ENCODE data around the gene ASTN1. TPM values are rescaled to one million over a fixed set of nuclear protein-coding genes. Genes with fewer than 3 reads are reported as not detected.

Gene ASTN1
- total RNA-seq, 2 donors from 2014 or later, result 1.3 TPM

DNA sequence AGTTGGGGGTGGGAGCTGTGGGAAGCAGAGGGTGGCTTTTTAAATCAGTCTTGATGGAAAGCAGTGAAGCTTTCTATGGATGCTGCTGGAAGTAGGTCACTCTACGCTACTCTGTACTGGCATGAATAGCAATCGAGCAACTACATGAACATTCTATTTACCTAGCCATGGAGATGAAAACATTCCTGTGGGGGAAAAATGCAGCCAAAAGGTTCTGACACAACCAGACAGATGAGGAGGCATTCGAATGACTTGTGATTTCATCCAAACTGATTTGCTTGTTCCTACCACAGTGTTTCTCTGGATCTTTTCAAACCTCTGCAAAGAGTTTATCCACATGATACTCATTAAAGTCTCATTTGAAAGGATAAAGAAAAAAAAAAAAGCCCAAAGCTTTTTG is 95.0 kb downstream of the ASTN1 start:
- no peaks in the 10 kb centered on the region for H3K4me1 ChIP-seq
- H3K27ac ChIP-seq, result no peak overlapping the region
- H3K27me3 ChIP-seq, result no peaks in the 10 kb centered on the region
- TF ChIP-seq, protein P1, sequence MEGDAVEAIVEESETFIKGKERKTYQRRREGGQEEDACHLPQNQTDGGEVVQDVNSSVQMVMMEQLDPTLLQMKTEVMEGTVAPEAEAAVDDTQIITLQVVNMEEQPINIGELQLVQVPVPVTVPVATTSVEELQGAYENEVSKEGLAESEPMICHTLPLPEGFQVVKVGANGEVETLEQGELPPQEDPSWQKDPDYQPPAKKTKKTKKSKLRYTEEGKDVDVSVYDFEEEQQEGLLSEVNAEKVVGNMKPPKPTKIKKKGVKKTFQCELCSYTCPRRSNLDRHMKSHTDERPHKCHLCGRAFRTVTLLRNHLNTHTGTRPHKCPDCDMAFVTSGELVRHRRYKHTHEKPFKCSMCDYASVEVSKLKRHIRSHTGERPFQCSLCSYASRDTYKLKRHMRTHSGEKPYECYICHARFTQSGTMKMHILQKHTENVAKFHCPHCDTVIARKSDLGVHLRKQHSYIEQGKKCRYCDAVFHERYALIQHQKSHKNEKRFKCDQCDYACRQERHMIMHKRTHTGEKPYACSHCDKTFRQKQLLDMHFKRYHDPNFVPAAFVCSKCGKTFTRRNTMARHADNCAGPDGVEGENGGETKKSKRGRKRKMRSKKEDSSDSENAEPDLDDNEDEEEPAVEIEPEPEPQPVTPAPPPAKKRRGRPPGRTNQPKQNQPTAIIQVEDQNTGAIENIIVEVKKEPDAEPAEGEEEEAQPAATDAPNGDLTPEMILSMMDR (IDR thresholded peaks at IDR 0.05), result no peak
- H3K36me3 ChIP-seq, result no peaks in the 10 kb centered on the region
- H3K9me3 ChIP-seq, result no peaks in the 10 kb centered on the region
- no peak overlapping the region for H3K4me3 ChIP-seq
- no peak for DNase-seq (ENCODE audit: low spot score)

DNA sequence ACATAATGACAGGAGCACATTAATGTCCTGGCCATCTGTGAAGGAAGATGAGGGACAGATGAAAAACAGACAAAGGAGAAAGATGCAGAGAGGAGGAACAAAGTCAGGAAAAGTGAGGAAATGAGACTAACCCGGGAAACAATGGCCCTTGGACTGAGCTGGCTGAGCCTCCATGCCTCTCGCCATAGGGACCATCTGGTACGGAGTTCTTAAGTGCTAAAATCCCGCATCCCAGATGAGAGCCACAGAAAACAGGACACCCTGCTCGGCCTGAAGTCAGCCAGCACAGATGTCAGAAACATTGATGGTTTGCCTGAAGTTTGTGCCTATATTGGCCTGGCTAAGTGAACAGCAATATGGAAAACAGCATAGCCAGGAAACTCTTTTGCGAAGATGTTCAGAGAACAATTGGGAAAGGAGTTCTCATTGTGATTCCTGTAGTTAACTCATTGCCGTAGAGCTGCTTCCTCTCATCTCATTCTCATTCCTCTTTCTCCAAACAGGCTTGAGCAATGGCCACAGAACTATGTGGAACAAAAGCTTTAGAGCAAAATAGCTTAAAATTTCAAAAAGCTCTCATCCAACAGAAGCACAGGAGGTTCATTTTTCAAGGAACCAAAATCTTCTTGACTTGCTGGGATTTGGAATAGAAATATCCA is 96.6 kb downstream of the ASTN1 start:
- H3K4me1 ChIP-seq, result no peaks in the 10 kb centered on the region
- TF ChIP-seq, protein P1 (IDR thresholded peaks at IDR 0.05), result no peak
- DNase-seq (ENCODE audit: low spot score), result no peak
- no peak overlapping the region for H3K27ac ChIP-seq
- no peaks in the 10 kb centered on the region for H3K36me3 ChIP-seq
- no peak overlapping the region for H3K4me3 ChIP-seq
- no peaks in the 10 kb centered on the region for H3K9me3 ChIP-seq
- no peaks in the 10 kb centered on the region for H3K27me3 ChIP-seq

GRCh38 chr1:177065430-177065829 is 99.1 kb downstream of the ASTN1 start:
- TF ChIP-seq, protein P1 (IDR thresholded peaks at IDR 0.05), result no peak

GRCh38 chr1:177063648-177064047 is 100.9 kb downstream of the ASTN1 start:
- no peaks in the 10 kb centered on the region for H3K36me3 ChIP-seq
- H3K27ac ChIP-seq, result no peak overlapping the region
- no peaks in the 10 kb centered on the region for H3K4me1 ChIP-seq
- H3K9me3 ChIP-seq, result no peaks in the 10 kb centered on the region
- no peak overlapping the region for H3K4me3 ChIP-seq
- TF ChIP-seq, protein P1 (IDR thresholded peaks at IDR 0.05), result no peak
- no peak for DNase-seq (ENCODE audit: low spot score)
- no peaks in the 10 kb centered on the region for H3K27me3 ChIP-seq

More at GRCh38 chr1:177065430-177065829, 99.1 kb downstream of the ASTN1 start:
- H3K27ac ChIP-seq, result no peak overlapping the region
- H3K27me3 ChIP-seq, result no peaks in the 10 kb centered on the region
- H3K4me1 ChIP-seq, result no peaks in the 10 kb centered on the region
- H3K9me3 ChIP-seq, result no peaks in the 10 kb centered on the region
- DNase-seq (ENCODE audit: low spot score), result no peak
- H3K36me3 ChIP-seq, result no peaks in the 10 kb centered on the region
- H3K4me3 ChIP-seq, result no peak overlapping the region

DNA sequence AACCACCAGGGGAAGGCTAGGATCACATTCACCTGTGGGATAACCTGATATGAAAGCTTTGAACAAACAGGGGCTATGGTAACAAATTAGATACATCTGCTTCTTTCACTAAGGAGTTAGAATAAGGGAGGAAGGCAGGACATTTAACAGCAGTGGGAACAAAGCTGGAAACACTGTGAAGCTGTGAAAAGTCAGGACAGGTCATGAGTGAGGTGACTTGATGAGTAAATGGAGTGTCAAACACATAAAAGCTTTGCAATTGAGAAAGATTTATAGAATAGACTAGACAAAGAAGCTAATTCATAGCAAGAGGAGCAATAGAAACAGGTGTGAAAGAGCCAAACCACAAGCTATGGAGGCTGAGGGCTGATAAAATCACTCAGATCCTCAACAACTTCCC is 110.0 kb downstream of the ASTN1 start:
- no peak for DNase-seq (ENCODE audit: low spot score)
- Histone ChIP-seq H3K27ac (no peak overlapping the region), H3K27me3 (no peaks in the 10 kb centered on the region), H3K9me3 (no peaks in the 10 kb centered on the region), H3K4me3 (no peak overlapping the region), H3K36me3 (no peaks in the 10 kb centered on the region), H3K4me1 (no peaks in the 10 kb centered on the region)
- TF ChIP-seq, protein P1 (IDR thresholded peaks at IDR 0.05), result no peak

- no peak overlapping the region for H3K4me3 ChIP-seq
- TF ChIP-seq, protein P1 (IDR thresholded peaks at IDR 0.05), result no peak
These were observed 110.9 kb downstream of the ASTN1 start for GRCh38 chr1:177053648-177054047.

More at GRCh38 chr1:177053648-177054047, 110.9 kb downstream of the ASTN1 start:
- DNase-seq (ENCODE audit: low spot score), result no peak
- H3K4me1 ChIP-seq, result no peaks in the 10 kb centered on the region
- H3K9me3 ChIP-seq, result no peaks in the 10 kb centered on the region
- H3K27ac ChIP-seq, result no peak overlapping the region
- H3K36me3 ChIP-seq, result no peaks in the 10 kb centered on the region
- H3K27me3 ChIP-seq, result no peaks in the 10 kb centered on the region

Measured in right atrium auricular region (tissue), 2 donors.